Measurements from ENCODE around the gene FOXI3. TPM values are rescaled to one million over a fixed set of nuclear protein-coding genes. Genes with fewer than 3 reads are reported as not detected.

The FOXI3 gene
- not detected for total RNA-seq

DNA sequence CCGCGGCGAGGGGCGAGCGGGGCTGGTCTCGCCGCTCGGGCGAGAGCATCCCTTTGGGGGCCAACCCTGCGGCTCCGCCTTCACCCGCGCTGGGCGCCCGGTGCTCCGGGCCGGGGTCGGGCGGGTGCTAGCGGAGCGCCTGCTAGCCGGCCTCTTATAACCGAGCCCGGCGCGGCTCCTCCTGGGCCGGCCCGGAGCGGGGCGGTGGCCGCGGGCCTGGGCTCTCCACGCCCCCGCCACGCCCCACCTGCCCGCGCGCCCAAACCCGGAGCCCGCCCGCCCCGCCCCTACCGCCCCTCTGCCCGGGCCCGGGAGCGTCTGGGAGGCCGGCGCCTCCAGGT lies at the start of gene FOXI3:
TSS of gene FOXI3 (minus strand) at position 129 of the 341 bp plus-strand sequence. CDS start 158 bp downstream, outside the sequence.

Small RNA genes lying within 50 kb of the gene (small RNA-seq; reads per million reads assigned to genes)
- not detected for gene RNU6-1007P

Other genes starting within 250 kb of the FOXI3 start
- gene EIF2AK3, start 174.8 kb upstream of the FOXI3 start, total RNA-seq, result 21.2 TPM
- gene RPIA, start 239.0 kb upstream of the FOXI3 start, total RNA-seq, result 7.8 TPM